Measurements from ENCODE around the gene ZSWIM6. TPM values are rescaled to one million over a fixed set of nuclear protein-coding genes. Genes with fewer than 3 reads are reported as not detected.

Gene ZSWIM6
- total RNA-seq, 1 experiment from 2014 or later = 3.4 TPM

DNA sequence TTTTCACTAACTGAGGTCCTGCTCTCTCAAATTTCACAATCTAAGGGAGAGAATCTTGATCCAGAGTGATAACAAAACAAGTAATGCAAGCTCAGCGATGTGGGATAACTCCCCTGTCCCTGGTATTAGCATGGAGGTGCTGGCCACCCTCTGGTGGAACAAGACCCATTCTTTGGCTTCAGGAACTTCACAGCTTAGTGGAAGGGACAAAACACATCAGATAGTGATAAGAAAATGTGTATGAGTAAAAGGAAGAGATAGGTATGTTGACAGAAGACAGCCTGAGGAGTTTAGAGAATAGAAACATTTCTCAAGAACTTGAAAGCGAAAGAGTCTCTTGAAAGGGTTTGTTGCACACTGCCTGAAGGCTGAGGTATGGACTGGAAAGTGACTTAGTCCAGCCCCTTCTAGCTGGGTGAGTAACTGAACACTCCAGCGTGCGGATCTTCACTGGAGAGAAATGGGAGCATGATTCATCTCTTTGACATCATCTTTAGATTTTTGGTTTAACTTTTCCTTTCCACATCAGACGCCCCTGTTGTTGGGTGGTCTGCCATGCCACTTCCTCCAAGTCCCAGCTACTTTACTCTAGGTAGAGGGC, 25.4 kb upstream of the ZSWIM6 start:
- Histone ChIP-seq H3K4me1 (ENCODE audit: insufficient read depth, low read length) (peaks cover 57% of the 10 kb centered on the region), H3F3A (ENCODE audit: low read length, unreplicated experiment) (peaks cover 2% of the 10 kb centered on the region), H3K27me3 (ENCODE audit: low read length) (no peaks in the 10 kb centered on the region), H4K20me1 (ENCODE audit: low read length) (no peaks in the 10 kb centered on the region), H3K4me3 (ENCODE audit: low read length) (no peak overlapping the region), H3K9me3 (ENCODE audit: low read length) (no peaks in the 10 kb centered on the region), H2AFZ (ENCODE audit: low read length) (no peak overlapping the region), H3K9ac (ENCODE audit: low read length) (no peak overlapping the region), H3K79me2 (ENCODE audit: low read length) (peaks cover 20% of the 10 kb centered on the region), H3K36me3 (ENCODE audit: low read depth, low read length) (no peaks in the 10 kb centered on the region), H3K4me2 (ENCODE audit: low read length) (no peak overlapping the region), H3K9me2 (replicated peaks; ENCODE audit: low read length) (no peaks in the 10 kb centered on the region), H3K27ac (ENCODE audit: low read length) (peak overlapping the region; percentile 97; the same call in 1 of the 2 replicates)
- DNase-seq (no peak), ATAC-seq (no peak)
- BruUV-seq (replicated peaks) = no TSS peak
- ChIA-PET CTCF (no interaction called here), POLR2A (ENCODE audit: unreplicated experiment) (no interaction called here)
- intact Hi-C loops (cut with micrococcal nuclease) = no loop called here
- no peak for TF ChIP-seq EZH2phosphoT487 (IDR thresholded peaks at IDR 0.05; ENCODE audit: borderline replicate concordance, low read length)
- TF ChIP-seq EZH2 (IDR thresholded peaks at IDR 0.05; ENCODE audit: low read length, unreplicated experiment) = no peak
- TF ChIP-seq, protein P1, sequence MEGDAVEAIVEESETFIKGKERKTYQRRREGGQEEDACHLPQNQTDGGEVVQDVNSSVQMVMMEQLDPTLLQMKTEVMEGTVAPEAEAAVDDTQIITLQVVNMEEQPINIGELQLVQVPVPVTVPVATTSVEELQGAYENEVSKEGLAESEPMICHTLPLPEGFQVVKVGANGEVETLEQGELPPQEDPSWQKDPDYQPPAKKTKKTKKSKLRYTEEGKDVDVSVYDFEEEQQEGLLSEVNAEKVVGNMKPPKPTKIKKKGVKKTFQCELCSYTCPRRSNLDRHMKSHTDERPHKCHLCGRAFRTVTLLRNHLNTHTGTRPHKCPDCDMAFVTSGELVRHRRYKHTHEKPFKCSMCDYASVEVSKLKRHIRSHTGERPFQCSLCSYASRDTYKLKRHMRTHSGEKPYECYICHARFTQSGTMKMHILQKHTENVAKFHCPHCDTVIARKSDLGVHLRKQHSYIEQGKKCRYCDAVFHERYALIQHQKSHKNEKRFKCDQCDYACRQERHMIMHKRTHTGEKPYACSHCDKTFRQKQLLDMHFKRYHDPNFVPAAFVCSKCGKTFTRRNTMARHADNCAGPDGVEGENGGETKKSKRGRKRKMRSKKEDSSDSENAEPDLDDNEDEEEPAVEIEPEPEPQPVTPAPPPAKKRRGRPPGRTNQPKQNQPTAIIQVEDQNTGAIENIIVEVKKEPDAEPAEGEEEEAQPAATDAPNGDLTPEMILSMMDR (conservative IDR thresholded peaks at IDR 0.05; ENCODE audit: low read depth, low read length) = no peak

DNA sequence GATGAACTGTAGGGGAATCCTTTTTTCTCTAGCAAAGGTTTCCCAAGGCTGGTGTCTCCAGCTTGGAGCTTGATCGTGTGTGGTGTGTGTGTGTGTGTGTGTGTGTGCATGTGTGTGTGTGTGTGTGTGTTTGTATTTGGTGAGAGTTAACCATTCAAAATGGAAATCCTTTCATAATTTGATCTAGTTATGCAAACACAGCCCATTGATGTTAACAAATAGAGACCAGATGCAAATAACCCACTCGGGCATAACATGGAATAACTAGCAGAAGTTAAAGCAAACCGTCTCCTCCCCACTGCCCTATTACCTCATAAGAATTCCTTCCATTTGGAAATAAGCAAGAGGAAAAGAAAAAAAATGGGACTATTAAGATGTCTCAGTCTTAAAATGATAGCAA, 24.9 kb upstream of the ZSWIM6 start:
- Histone ChIP-seq H4K20me1 (ENCODE audit: low read length) (no peaks in the 10 kb centered on the region), H3K9me2 (replicated peaks; ENCODE audit: low read length) (no peaks in the 10 kb centered on the region), H3K9ac (ENCODE audit: low read length) (no peak overlapping the region), H2AFZ (ENCODE audit: low read length) (no peak overlapping the region), H3K79me2 (ENCODE audit: low read length) (peaks cover 20% of the 10 kb centered on the region), H3K27me3 (ENCODE audit: low read length) (no peaks in the 10 kb centered on the region), H3K4me2 (ENCODE audit: low read length) (no peak overlapping the region), H3K36me3 (ENCODE audit: low read depth, low read length) (no peaks in the 10 kb centered on the region), H3K9me3 (ENCODE audit: low read length) (no peaks in the 10 kb centered on the region), H3K27ac (ENCODE audit: low read length) (no peak overlapping the region), H3F3A (ENCODE audit: low read length, unreplicated experiment) (peaks cover 7% of the 10 kb centered on the region), H3K4me1 (ENCODE audit: insufficient read depth, low read length) (peaks cover 60% of the 10 kb centered on the region), H3K4me3 (ENCODE audit: low read length) (no peak overlapping the region)
- ChIA-PET POLR2A (ENCODE audit: unreplicated experiment) (no interaction called here), CTCF (no interaction called here)
- ATAC-seq = no peak
- intact Hi-C loops (cut with micrococcal nuclease) = no loop called here
- TF ChIP-seq EZH2 (IDR thresholded peaks at IDR 0.05; ENCODE audit: low read length, unreplicated experiment) (no peak), EZH2phosphoT487 (IDR thresholded peaks at IDR 0.05; ENCODE audit: borderline replicate concordance, low read length) (no peak)
- TF ChIP-seq, protein P1 (conservative IDR thresholded peaks at IDR 0.05; ENCODE audit: low read depth, low read length) = no peak
- no TSS peak for BruUV-seq (replicated peaks)
- no peak for DNase-seq

DNA sequence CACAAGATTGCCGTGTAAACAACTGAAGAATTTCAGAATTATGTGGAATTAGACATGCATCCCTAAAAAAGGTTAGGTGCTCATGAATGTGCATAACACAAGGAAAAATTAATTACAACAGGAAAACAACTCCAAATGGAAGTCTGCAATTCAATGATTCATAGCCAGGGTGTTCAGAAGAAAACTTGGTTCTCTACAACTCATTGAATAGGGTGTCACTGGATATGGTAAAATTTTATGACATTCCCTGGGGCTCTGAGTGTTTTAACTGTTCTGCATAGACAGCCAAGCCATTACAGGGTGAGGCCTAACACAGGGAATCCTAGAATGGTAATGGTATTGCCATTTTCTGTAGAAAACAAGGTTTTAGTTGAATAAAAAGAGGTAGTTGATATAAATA, 24.4 kb upstream of the ZSWIM6 start:
- Histone ChIP-seq H3K4me1 (ENCODE audit: insufficient read depth, low read length) (peaks cover 57% of the 10 kb centered on the region), H3K27ac (ENCODE audit: low read length) (no peak overlapping the region), H3K36me3 (ENCODE audit: low read depth, low read length) (no peaks in the 10 kb centered on the region), H3K9ac (ENCODE audit: low read length) (no peak overlapping the region), H3K27me3 (ENCODE audit: low read length) (no peaks in the 10 kb centered on the region), H3K79me2 (ENCODE audit: low read length) (peaks cover 18% of the 10 kb centered on the region), H2AFZ (ENCODE audit: low read length) (no peak overlapping the region), H3K4me2 (ENCODE audit: low read length) (no peak overlapping the region), H3K4me3 (ENCODE audit: low read length) (no peak overlapping the region), H3K9me3 (ENCODE audit: low read length) (no peaks in the 10 kb centered on the region), H3F3A (ENCODE audit: low read length, unreplicated experiment) (peaks cover 8% of the 10 kb centered on the region), H4K20me1 (ENCODE audit: low read length) (no peaks in the 10 kb centered on the region), H3K9me2 (replicated peaks; ENCODE audit: low read length) (no peaks in the 10 kb centered on the region)
- ChIA-PET POLR2A (ENCODE audit: unreplicated experiment) (no interaction called here), CTCF (no interaction called here)
- no peak for ATAC-seq
- DNase-seq = no peak
- BruUV-seq (replicated peaks) = no TSS peak
- no peak for TF ChIP-seq EZH2phosphoT487 (IDR thresholded peaks at IDR 0.05; ENCODE audit: borderline replicate concordance, low read length)
- TF ChIP-seq EZH2 (IDR thresholded peaks at IDR 0.05; ENCODE audit: low read length, unreplicated experiment) = no peak
- TF ChIP-seq, protein P1 (conservative IDR thresholded peaks at IDR 0.05; ENCODE audit: low read depth, low read length) = no peak
- intact Hi-C loops (cut with micrococcal nuclease) = no loop called here

Data from PC-3 (cell line).